Esophagus squamous epithelium (tissue), 5 donors: Measurements from ENCODE around the gene NAALAD2. TPM values are rescaled to one million over a fixed set of nuclear protein-coding genes. Genes with fewer than 3 reads are reported as not detected.

Source experiments
- DNase-seq: peaks from one replicate; lab custom pipeline; 2025; lab: John Stamatoyannopoulos, UW
- H3K27ac ChIP-seq, 4 donors: fragments of 200-600 bp; sonication (generic); one replicate each; pipeline ENCODE4 v1.5.1; 2016 to 2019; ENCODE audit warnings: mild to moderate bottlenecking in 1 of 4
- H3K27me3 ChIP-seq, 4 donors: fragments of 200-600 bp; sonication (generic); 1 replicate in 3 of 4; 2 replicates in 1 of 4; pipeline versions ENCODE4 v1.5.1 to v1.6.0; 2017 to 2021; ENCODE audit warnings: antibody characterized with exemption in 1 of 4
- H3K36me3 ChIP-seq, 3 donors: fragments of 200-600 bp; sonication (generic); one replicate each; pipeline ENCODE4 v1.5.1; 2016 to 2019
- H3K4me1 ChIP-seq, 3 donors: fragments of 200-600 bp; sonication (generic); one replicate each; pipeline ENCODE4 v1.5.1; 2017 to 2019
- H3K4me3 ChIP-seq, 4 donors: fragments of 200-600 bp; sonication (generic); 1 replicate in 3 of 4; 2 replicates in 1 of 4; pipeline ENCODE4 v1.5.1; 2016 to 2019; ENCODE audit warnings: mild to moderate bottlenecking in 2 of 4, moderate library complexity in 1 of 4
- H3K9me3 ChIP-seq, 3 donors: fragments of 200-600 bp; sonication (generic); one replicate each; pipeline ENCODE4 v1.5.1; 2016 to 2019
- POLR2A ChIP-seq, 4 donors: fragments of 450-650 bp; IDR thresholded peaks; one replicate each; pipeline ENCODE4 v1.6.1; 2017; ENCODE audit warnings: antibody characterized with exemption in 4 of 4, mild to moderate bottlenecking in 4 of 4, moderate library complexity in 3 of 4
- WGBS, 2 donors: methylation state at CpG; one replicate each; pipeline ENCODE4 v1.1.5; 2018; 5-methylcytosine and 5-hydroxymethylcytosine counted together
- intact Hi-C: fragments of 100-400 bp; cut with DNase I; formaldehyde crosslinking; loops from one replicate; pipeline ENCODE4 v1.15.0; 2022
- total RNA-seq, 4 donors: library from RNA; depleted of rRNA; stranded (reverse); fragments of >200 nt; gene quantifications; one replicate each; pipeline ENCODE4 v1.1.0, GENCODE V29; 2016
- TF ChIP-seq, protein P1 (sequence below), 6 experiments: fragments of 450-650 bp in 4 of 6; fragments of 200-600 bp in 2 of 6; sonication (generic) in 2 of 6; IDR thresholded peaks; one replicate each; pipeline ENCODE4 v1.5.1; 2016 to 2019; ENCODE audit warnings: antibody characterized with exemption in 6 of 6, mild to moderate bottlenecking in 4 of 6, moderate library complexity in 4 of 6
- donor health status: DM: yes; HTN: yes; CAD: no.

Gene NAALAD2
- total RNA-seq, 4 donors from 2014 or later, result 0.44 to 1.1 (median 0.76) TPM; not detected in 1

DNA sequence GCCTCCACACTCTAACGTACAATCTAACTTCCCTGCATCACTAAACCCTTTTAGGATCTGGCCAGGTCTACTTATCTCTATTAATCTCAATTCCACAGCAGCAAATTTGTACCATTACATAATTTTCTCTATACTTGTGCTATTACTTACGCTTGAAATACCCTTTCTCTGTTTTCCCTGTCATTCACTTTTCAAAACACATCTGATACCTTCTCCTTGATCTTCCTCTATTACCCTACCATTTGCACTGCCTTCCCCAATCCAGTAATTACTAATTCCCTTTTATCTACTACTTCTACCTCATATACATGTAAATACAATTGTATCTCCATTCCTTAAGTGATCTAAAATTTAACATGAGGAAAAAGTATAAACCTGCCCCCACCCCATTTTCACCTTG, 74.4 kb downstream of the NAALAD2 start:
- intact Hi-C loops, result no loop called here
- WGBS, 2 donors, result 83% methylated on average over 2 of the region's 2 CpGs
- TF ChIP-seq POLR2A (IDR thresholded peaks at IDR 0.05), result no peak
- TF ChIP-seq, protein P1, sequence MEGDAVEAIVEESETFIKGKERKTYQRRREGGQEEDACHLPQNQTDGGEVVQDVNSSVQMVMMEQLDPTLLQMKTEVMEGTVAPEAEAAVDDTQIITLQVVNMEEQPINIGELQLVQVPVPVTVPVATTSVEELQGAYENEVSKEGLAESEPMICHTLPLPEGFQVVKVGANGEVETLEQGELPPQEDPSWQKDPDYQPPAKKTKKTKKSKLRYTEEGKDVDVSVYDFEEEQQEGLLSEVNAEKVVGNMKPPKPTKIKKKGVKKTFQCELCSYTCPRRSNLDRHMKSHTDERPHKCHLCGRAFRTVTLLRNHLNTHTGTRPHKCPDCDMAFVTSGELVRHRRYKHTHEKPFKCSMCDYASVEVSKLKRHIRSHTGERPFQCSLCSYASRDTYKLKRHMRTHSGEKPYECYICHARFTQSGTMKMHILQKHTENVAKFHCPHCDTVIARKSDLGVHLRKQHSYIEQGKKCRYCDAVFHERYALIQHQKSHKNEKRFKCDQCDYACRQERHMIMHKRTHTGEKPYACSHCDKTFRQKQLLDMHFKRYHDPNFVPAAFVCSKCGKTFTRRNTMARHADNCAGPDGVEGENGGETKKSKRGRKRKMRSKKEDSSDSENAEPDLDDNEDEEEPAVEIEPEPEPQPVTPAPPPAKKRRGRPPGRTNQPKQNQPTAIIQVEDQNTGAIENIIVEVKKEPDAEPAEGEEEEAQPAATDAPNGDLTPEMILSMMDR (IDR thresholded peaks at IDR 0.05), result no peak
- H3K4me3 ChIP-seq, result no peak overlapping the region
- no peak for DNase-seq
- no peaks in the 10 kb centered on the region for H3K27me3 ChIP-seq
- peaks cover 0 to 98% (median 0%) of the 10 kb centered on the region in 3 donors for H3K36me3 ChIP-seq
- no peaks in the 10 kb centered on the region for H3K9me3 ChIP-seq
- no peaks in the 10 kb centered on the region for H3K4me1 ChIP-seq
- no peak overlapping the region for H3K27ac ChIP-seq

DNA sequence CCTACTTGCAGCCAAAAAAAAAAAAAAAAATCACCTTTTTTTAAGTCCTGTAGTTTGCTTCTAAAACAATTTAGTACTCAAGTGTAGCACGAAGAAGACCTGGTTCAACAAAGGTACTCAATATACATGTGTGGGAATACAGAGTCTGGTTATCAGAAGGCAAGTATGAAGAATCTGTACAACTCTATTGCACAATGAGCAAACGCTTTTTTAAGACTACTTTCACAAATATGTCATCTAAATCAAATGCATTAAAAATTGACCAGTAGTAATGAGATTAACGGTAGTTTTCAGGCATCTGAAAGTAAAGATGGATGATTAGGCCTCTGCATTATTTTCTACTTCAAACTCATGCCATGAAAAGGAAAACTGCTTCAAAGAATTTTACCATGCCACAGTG, 78.9 kb downstream of the NAALAD2 start:
- peaks cover 0 to 77% (median 0%) of the 10 kb centered on the region in 3 donors for H3K36me3 ChIP-seq

DNA sequence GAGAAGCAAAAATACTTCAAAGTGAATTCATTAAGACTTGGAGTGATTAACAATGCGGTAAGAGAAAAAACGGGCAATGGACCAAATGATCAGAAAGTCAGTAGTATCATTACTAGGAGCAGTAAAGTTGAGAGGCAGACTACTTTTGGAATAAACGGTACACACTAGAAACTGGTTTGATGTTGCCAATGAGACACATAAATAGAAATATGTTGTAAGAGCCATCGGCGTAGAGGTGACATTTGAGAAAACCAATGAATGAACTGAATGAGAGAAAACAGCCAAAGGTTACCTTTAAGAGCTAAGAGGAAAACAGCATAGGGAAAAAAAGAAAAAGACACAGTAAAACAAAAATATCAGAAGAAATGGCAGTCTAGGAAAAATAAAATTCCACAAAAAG, 82.1 kb downstream of the NAALAD2 start:
- no peaks in the 10 kb centered on the region for H3K9me3 ChIP-seq
- intact Hi-C loops, result no loop called here
- peaks cover 9 to 48% (median 27%) of the 10 kb centered on the region in 3 donors for H3K4me1 ChIP-seq
- peaks cover 0 to 44% (median 0%) of the 10 kb centered on the region in 3 donors for H3K36me3 ChIP-seq
- DNase-seq, result no peak
- H3K4me3 ChIP-seq, result no peak overlapping the region
- TF ChIP-seq POLR2A (IDR thresholded peaks at IDR 0.05), result no peak
- TF ChIP-seq, protein P1 (IDR thresholded peaks at IDR 0.05), result no peak
- WGBS, 2 donors, result 80 to 88% methylated on average over 5 of the region's 5 CpGs
- no peak overlapping the region for H3K27ac ChIP-seq
- H3K27me3 ChIP-seq, result no peaks in the 10 kb centered on the region

More for the DNA sequence above, 78.9 kb downstream of the NAALAD2 start:
- no peaks in the 10 kb centered on the region for H3K9me3 ChIP-seq
- no peak for TF ChIP-seq POLR2A (IDR thresholded peaks at IDR 0.05)
- TF ChIP-seq, protein P1 (IDR thresholded peaks at IDR 0.05), result no peak
- WGBS, 2 donors, result 85 to 90% methylated on average over 3 of the region's 3 CpGs
- peaks cover 0 to 15% (median 0%) of the 10 kb centered on the region in 3 donors for H3K4me1 ChIP-seq
- no peak for DNase-seq
- no peak overlapping the region for H3K4me3 ChIP-seq
- H3K27me3 ChIP-seq, result no peaks in the 10 kb centered on the region
- intact Hi-C loops, result no loop called here
- no peak overlapping the region for H3K27ac ChIP-seq

DNA sequence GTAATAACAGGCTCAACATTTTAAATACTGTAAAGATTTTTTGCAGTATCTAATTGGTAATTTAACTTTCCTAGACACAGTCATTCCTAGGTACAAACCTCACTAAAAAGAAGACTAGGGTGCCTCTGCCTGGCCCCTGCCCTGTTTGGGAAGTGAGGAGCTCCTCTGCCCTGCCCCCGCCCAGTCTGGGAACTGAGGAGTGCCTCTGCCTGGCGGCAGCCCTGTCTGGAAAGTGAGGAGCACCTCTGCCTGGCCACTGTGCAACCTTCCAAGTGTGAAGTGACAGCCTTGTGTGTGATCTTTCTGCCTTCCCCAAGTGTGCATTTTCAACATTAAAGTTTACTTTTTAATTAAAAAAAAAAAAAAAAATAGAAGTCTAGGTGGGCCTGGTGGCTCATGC, 84.1 kb downstream of the NAALAD2 start:
- intact Hi-C loops, result no loop called here
- Histone ChIP-seq H3K36me3 (peaks cover 0 to 24% (median 0%) of the 10 kb centered on the region in 3 donors), H3K27ac (no peak overlapping the region), H3K4me3 (no peak overlapping the region), H3K27me3 (no peaks in the 10 kb centered on the region), H3K4me1 (peaks cover 9 to 56% (median 30%) of the 10 kb centered on the region in 3 donors), H3K9me3 (no peaks in the 10 kb centered on the region)
- no peak for DNase-seq
- TF ChIP-seq POLR2A (IDR thresholded peaks at IDR 0.05), result no peak
- TF ChIP-seq, protein P1 (IDR thresholded peaks at IDR 0.05), result no peak
- 51% methylated on average over 2 of the region's 2 CpGs; no CpG with 5 or more reads in 1 of the 2 donors for WGBS, 2 donors

DNA sequence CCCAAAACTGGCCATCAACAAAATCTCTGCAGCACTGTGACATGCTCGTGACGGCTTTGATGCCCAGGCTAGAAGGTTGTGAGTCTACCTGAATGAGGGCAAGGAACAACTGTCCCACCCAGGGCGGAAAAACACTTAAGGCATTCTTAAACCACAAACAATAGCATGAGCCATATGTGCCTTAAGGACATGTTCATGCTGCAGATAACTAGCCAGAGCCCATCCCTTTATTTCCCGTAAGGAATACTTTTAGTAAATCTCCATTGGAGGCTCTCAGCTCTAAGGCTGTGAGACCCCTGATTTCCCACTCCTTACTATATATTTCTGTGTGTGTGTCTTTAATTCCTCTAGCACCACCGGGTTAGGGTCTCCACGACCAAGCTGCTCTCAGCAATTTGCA, 85.0 kb downstream of the NAALAD2 start:
- no peak for DNase-seq

More for the DNA sequence above, 85.0 kb downstream of the NAALAD2 start:
- Histone ChIP-seq H3K9me3 (no peaks in the 10 kb centered on the region), H3K36me3 (peaks cover 0 to 16% (median 0%) of the 10 kb centered on the region in 3 donors), H3K27ac (no peak overlapping the region), H3K4me3 (no peak overlapping the region), H3K4me1 (peaks cover 9 to 65% (median 34%) of the 10 kb centered on the region in 3 donors), H3K27me3 (no peaks in the 10 kb centered on the region)
- intact Hi-C loops, result no loop called here
- 53 to 76% methylated on average over 6 of the region's 6 CpGs for WGBS, 2 donors
- TF ChIP-seq, protein P1 (IDR thresholded peaks at IDR 0.05), result no peak
- TF ChIP-seq POLR2A (IDR thresholded peaks at IDR 0.05), result no peak
